ENCODE data around the gene OR4C15.

The OR4C15 gene

DNA sequence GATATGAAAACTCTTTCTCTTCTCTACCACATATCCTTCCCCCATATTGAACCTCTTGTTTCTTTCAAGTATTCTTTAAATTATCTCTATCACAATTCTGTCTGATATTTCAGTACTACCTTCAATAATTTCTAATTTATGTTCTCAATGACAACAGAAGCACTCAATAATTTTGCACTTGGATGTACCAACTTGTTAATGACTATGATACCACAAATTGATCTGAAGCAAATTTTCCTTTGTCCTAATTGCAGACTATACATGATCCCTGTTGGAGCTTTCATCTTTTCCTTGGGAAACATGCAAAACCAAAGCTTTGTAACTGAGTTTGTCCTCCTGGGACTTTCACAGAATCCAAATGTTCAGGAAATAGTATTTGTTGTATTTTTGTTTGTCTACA lies at the start of gene OR4C15:
TSS of gene OR4C15 (plus strand) at position 301 of the 400 bp plus-strand sequence. CDS start at position 301, 0 bp downstream.
- DNase-seq = no peak

DNA sequence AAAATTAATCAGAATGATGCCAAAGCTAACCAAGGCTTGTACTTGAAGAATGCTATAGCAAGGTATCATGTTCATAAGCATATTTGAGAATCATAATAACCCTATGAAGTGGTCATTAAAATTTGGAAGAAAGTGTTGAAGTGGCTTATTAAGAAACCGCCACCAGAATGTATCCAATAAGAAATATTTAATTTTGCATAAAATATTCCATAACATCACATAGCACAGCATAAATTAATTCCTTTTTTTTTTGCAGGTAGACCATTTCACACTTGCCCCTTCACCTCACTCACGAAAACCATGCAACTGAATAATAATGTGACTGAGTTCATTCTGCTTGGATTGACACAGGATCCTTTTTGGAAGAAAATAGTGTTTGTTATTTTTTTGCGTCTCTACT lies 17.6 kb downstream of the OR4C15 start, which contains the start of gene OR4C16:
TSS of gene OR4C16 (plus strand) at position 301 of the 400 bp plus-strand sequence. CDS start at position 301, 0 bp downstream.
- DNase-seq = no peak

DNA sequence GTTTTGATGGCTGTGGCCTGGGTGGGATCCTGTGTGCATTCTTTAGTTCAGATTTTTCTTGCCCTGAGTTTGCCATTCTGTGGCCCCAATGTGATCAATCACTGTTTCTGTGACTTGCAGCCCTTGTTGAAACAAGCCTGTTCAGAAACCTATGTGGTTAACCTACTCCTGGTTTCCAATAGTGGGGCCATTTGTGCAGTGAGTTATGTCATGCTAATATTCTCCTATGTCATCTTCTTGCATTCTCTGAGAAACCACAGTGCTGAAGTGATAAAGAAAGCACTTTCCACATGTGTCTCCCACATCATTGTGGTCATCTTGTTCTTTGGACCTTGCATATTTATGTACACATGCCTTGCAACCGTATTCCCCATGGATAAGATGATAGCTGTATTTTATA lies 18.3 kb downstream of the OR4C15 start:
- no peak for DNase-seq

Data from stimulated activated naive CD4-positive, alpha-beta T cell treated with Interleukin-2 at 50 U/mL for 16 hours (primary cell).